Stimulated activated CD8-positive, alpha-beta memory T cell treated with anti-CD3 and anti-CD28 coated beads, Interleukin-15, amount 100 ng/mL, for 4 hours (primary cell): ENCODE results near the gene SH3RF1.
"Not testable (repeated sequence)": the region's sequence is repeated elsewhere in the genome, so short reads cannot be mapped to it uniquely, and the experiment has no call there.

Experiments
- DNase-seq, 2 donors: peaks; one replicate each; pipeline ENCODE4 v3.0.0-alpha.2; 2020; ENCODE audit warnings: low read depth in 2 of 2

SH3RF1 gene

DNA sequence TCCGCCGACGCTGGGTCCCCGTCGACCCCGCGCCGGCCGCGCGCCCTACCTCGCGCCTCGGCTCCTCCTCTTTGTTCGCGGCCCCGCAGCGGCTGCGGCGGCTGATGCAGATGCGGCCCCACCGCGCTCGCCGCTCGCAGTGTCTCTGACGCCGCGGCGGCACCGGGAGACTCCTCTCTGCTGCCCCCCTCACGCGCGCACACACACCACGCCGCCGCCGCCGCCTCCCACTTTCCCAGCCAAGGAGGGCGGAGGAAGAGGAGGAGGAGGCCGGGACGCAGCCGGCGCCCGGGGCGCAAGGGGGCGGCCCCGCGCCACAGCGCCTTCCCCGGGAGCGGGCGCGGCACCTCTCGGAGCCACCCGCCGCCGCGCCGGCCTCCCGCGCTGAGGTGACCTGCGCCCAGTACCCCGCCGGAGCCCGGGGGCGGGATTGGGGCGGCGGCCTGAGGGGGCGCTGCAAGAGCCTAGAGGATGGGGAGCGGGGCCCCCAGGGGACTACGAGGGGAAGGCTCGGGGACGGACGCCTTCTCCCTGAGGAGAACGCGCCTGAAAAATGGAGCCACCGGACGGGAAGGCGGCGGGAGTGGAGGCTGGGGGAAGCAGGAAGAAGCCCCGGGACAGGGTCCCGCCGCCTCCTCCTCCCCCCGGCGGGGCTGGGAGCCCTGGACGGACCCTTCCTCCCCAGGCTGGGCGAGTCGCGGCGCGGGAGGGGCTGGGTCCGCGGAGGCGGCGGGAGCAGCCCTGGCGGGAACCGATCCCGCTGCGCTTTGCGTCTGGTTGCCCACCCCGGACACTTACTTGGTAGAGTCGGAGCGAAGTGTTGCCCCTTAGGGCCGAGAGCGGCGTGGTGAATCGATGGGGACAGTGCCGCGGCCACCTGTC lies at the start of gene SH3RF1:
SH3RF1 (minus strand) TSS at position 147 of the 882 bp plus-strand sequence. CDS start 1,744 bp downstream, outside the sequence.
- no peak for DNase-seq

- no peak for DNase-seq
Observed at GRCh38 chr4:169315530-169316343, 45.0 kb upstream of the SH3RF1 start.

DNA sequence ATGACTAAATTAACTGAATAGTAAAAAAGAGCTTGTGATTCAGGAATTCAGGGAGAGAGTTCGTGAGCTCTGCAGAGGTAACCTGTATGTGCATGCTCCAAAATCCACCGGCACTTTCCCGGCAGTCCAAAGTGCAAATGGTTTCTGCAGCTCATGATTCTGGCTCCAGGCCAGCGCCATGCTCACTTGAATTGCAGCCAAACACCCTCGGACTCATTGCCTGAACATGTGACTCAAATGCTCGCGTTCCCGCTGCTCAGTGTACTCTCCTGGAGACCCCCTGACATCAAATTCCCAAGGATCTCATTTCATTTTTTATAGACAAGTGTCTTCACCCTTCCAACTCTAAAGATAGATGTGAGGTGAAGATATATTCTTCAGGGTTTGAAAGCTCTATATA lies 44.1 kb upstream of the SH3RF1 start:
- no peak for DNase-seq

DNA sequence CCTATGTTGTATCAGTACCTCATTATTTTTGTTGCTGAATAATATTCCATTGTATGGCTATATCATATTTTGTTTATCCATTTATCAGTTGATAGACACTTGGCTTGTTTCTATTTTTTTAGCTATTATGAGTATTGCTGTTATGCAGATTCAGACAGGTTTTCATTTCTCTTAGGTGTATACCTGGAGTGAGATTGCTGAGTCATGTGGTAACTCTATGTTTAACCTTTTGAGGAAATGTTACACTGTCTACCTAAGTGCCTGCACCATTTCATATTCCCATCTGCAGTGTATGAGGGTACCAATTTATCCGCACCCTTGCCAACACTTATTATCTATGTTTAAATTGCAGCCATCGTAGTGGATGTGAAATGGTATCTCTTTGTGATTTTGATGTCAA lies 43.0 kb upstream of the SH3RF1 start:
- no peak for DNase-seq

GRCh38 chr4:169312690-169313422 lies 42.1 kb upstream of the SH3RF1 start:
- DNase-seq: no peak

DNA sequence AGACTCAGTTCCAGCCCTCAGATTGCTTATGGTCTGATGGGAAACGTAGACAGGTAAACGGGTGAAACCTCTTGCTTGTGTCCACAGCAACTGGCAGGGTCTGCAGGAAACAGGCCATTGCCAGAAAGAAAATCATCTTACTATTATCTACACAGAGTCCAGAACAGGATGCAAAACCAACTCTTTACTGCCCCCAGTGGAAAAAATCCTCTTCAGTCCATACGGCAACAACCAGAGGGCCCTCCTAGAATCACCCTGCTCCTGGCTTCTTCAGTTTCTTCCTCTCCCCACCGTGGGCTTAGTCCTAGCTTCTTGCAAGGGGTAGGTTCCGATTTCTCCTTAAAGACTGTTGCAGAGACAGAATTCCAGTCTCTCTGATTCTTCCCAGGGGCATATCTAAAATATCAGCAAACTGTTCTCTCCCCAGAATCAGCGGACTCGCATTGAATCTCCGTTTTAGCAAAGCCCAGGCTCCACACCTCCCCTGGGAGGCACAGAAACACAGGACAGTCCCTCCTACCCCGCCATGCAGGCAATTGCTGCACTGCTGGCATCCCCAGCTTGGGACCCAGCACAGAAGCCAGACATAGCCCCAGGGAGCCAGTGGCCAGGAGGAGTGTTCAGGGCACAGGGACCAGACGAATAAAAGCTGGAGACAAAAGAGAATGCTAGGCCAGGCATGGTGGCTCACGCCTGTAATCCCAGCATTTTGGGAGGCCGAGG lies 41.0 kb upstream of the SH3RF1 start:
- DNase-seq: no peak

DNA sequence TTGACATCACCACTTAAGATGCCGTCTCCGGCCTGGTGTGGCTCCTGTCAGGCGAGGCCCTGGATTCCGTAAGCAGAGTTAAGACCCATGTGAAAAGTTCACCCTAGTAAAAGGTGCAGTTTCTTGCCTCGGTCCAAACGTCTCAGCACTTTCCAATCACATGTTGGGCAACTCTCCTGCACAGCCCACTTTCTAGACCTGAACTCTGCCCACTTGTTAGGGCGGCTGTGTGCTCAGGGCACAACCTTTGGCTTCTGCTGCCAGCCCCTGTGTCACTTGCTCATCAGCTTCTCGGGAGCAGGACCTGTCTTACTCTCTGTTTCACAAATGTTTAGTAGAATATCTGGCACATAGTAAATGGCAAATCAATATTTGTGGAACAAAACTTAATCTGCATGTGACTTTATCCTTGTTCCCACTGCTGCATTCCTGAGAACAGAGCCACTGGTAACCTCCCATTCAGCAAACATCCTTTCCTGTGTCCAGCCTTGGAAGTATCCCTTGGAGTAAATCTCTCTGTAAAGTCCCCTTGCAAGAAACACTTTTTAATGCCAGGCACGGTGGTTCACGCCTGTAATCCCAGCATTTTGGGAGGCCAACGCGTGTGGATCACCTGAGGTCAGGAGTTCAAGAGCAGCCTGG lies 38.7 kb upstream of the SH3RF1 start:
- DNase-seq: no peak

DNA sequence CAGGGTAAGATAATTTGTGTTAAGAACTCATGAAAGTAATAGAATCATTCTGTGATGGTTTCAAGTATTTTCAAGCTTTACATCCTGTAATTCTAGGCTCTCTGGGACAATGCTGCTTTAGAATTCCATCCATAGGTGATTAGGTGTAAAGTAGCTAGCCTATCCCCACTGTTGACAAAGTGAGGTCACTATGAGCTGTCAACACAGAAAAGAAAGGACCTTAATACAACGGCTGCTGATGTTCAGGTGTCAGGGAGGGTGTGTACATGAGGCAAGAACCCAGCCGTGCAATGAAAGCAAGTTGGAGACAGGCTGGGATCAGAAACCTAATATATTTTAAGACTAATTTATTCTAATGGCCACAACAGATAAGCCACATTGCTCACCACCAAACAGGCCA lies 36.8 kb upstream of the SH3RF1 start:
- DNase-seq: no peak

DNA sequence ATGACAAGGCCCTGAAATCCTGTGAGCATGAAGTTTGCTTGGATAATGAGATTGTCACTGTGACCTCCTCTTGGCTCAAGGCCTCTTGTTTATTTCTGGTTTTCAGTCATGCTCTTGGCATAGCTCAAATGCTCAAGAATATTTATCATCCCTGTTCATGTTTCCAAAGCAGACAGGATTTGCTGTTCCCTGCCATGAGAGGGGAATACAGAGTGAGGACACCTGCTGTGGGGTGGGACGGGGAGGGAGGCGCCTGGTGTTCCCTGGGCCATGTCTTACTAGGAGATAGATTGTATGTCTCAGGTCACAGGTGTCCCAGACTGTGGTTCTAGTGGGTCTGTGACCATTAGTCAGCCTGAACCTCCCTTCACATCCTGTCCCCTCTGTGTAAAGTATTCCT lies 34.9 kb upstream of the SH3RF1 start:
- no peak for DNase-seq

DNA sequence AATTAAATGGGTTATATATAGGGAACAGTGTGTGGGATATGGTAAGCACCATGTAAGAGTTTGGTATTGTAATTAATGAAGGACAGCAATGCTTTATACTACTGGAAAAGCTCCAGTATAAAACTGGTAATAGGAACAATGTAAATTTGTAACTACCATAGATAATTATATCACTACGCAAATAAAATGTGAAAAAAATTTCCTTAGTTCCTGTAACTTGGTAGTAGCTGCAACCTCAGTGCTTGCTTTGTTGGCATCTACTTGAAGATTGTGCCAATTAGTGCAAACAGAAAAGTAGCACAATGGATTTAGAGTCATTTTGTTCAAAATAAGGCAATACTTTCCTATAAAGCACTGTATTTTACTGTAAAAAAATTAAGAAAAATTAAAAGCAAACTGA lies 34.4 kb upstream of the SH3RF1 start:
- DNase-seq: no peak

- DNase-seq: no peak
Observed at GRCh38 chr4:169295822-169296221, 25.1 kb upstream of the SH3RF1 start.

- no peak for DNase-seq
Observed at GRCh38 chr4:169293343-169294176, 22.8 kb upstream of the SH3RF1 start.

GRCh38 chr4:169287983-169288382 lies 17.2 kb upstream of the SH3RF1 start:
- DNase-seq: not testable (repeated sequence)

DNA sequence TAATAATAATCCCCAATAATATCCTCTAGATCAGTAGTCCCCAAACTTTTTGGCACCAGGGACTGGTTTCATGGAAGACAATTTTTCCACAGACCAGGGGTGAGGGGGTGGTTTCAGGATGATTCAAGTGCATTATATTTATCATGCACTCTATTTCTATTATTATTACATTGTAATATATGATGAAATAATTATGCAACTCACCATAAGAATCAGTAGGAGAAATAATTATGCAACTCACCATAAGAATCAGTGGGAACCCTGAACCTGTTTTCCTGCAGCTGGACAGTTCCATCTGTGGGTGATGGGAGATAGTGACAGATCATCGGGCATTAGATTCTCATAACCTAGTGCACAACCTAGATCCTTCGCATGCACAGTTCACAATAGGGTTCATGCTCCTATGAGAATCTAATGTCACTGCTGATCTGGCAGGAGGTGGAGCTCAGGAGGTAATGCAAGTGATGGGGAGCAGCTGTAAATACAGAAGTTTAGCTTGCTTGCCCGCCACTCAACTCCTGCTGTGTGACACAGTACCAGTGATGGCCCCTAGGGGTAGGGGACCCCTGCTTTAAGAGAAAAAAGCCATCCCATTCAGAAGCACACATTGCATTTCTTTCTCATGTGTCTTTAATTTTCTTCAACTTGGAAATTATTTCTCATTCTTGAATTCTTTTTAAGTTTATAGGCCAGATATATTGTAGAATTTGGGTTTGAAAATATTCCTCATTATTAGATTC lies 16.0 kb upstream of the SH3RF1 start:
- DNase-seq: no peak

- DNase-seq: no peak
Observed at GRCh38 chr4:169283114-169283509, 12.4 kb upstream of the SH3RF1 start.

- DNase-seq: no peak
Observed at GRCh38 chr4:169282429-169283113, 11.8 kb upstream of the SH3RF1 start.

- no peak for DNase-seq
Observed at GRCh38 chr4:169279108-169279507, 8.4 kb upstream of the SH3RF1 start.

GRCh38 chr4:169278624-169279023 lies 7.9 kb upstream of the SH3RF1 start:
- DNase-seq: no peak

DNA sequence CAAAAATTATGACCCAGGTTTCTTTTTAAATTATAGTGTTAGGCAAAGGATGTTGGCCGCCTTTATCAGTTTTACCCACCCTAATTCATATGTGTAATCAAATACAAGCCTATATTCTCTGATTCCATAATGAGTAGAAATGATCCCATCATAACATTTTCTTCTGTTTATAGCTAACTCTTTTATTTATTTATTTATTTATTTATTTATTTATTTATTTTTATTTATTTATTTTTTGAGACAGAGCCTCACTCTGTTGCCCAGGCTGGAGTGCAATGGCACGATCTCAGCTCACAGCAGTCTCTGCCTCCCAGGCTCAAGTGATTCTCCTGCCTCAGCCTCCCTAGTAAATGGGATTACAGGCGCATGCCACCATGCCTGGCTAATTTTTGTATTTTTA lies 7.1 kb upstream of the SH3RF1 start:
- not testable (repeated sequence) for DNase-seq
